GM21381 (cell line): ENCODE results near the gene SMG1.
"Not testable (repeated sequence)": the region's sequence is repeated elsewhere in the genome, so short reads cannot be mapped to it uniquely, and the experiment has no call there.

ENCODE experiments used
- ATAC-seq: cut with Tn5 transposase; IDR thresholded peaks from one replicate; pipeline ENCODE4 v1.9.1; 2021; ENCODE audit warnings: mild to moderate bottlenecking, moderate library complexity; ENCODE audit not compliant: unreplicated experiment

The SMG1 gene

DNA sequence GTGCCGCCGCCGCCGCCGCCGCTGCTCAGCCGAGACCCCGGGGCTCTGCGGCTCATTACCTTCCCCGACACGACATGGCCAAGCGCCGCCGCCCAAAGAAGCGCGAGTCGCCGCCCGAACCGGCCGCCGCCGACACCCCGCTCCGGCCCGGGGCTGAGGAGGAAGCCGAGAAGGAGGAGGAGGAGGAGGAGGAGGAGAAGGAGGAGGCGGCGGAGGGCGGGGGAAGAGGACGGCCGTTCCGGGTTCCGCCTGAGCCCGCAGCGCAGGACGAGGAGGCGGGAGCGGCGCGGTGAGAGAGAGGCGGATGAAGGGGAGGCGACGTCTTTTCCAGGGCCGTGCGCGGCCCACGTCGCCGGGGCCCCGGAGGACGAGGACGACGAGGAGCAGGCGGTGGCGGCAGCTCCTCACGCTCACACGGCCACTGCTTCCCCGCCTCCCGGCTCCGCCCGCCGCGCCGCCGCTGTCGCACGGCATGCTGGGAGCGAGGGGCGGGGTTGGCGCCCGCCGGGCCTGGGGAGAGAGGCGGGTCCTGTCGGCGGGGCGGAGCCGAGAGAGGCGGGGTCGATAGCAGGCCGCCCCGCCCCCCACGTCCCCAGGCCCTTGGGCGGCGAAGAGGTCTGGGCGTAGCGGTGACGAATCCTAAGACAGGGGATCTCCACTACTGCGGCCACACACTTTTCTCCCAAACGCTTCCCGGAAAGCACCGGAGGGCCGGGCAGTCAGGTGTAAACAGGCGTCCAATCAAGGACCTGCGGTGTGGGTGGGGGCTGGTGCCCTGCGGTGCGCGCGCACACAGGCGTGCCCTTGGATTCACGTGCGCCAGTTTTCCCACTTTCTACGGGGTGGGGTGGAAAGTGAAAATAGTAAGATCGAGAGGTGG is at the start of gene SMG1:
TSS of gene SMG1 (minus strand) at position 423 of the 880 bp plus-strand sequence. CDS start at position 56, 367 bp downstream.
- ATAC-seq: peak; percentile 83

DNA sequence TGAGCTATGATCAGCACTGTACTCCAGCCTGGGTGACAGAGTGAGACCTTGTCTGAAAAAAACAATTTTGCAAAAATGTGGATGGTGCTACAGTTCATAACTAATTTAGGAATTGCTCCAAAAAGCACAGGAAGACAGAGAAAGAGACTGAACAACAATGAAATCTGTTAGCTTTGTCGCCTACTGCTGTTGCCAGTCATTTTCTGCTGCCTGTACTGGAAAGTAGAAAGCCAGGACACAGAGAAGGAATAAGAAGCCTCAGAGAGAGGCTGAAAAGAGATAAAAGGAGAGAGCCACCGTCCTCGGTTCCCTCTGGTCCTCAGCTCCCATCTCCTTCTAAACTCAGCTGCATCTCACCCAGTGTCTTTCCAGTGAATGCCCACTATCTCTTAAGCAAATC is 48.9 kb upstream of the SMG1 start:
- no peak for ATAC-seq

DNA sequence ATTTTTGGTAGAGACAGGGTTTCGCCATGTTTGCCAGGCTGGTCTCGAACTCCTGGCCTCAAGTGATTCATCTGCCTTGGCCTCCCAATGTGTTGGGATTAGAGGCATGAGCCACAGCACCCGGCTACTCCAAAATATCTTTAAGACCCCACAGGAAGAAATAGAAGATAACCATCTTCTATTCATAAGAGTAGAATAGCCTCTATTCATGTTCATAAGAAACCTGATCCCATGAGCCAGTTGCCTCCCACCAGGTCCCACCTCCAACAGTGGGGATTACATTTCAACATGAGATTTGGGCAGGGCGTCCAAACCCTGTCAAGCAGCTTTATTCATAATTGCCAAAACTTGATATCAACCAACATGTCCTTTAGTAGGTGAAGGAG is 43.6 kb upstream of the SMG1 start:
- no peak for ATAC-seq

DNA sequence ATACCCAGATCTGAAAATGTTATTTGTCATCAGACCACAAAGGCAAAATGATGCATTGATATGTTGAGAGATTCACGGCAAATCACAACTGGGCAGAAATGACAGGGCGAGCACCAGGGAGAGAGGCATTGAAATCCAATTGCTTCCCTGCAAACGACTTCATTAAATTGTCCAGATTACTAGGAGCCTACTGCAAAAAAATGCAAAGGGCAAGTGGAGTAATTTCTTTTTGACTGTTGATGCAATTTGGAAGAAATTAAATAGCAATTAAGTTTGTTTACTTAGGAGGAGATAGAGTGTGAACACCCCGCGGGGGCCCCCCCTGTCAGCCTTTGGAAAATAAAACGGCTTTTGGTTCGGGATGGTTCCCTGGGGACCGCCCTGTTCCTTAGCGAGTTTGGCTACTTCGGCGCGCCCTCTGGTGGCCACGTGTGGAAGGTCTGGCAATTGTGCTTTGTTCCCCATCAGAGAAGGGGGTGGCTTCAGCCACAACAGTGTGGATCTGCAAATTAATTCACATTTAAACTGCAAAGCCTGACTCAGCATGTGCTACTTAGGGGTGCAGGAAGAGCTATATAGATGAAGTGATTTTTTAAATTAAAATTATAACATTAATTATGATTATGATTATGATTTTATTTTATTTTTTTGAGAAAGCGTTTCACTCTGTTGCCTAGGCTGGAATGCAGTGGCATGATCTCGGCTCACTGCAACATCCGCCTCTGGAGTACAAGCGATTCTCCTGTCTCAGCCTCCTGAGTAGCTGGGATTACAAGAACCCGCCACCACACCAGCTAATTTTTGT is 43.0 kb upstream of the SMG1 start:
- ATAC-seq: no peak

DNA sequence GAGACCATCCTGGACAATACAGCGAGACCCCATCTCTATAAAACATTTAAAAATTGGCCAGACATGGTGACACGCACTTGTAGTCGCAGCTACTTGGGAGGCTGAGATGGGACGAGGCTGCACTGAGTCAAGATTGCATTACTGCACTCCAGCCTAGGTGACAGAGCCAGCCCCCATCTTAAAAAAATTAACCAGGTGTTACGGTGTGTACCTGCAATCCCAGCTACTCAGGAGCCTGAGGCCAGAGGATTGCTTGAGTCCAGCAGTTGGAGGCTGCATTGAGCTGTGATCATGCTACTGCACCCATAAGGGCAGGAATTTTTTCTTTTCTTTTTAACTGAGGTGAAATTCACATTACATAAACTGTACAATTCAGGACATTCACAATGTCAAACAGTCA is 40.6 kb upstream of the SMG1 start:
- no peak for ATAC-seq

DNA sequence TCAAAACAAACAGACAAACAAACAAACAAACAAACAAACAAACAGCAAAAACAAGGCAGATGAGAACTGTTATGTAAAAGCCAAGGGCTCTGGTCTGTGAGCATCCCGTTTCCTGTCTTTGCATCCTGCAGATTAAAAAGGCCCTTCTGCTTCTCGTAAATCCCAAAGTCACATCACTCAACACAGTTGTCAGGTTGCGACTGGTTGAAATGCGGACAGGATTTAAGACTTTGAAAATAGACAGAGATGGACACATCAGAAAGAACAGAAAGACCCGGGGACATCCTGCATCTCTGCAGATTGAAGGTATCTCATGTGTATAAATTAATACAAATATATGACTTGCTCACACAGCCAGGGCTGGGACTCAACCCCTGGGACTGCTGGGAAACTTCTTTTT is 39.3 kb upstream of the SMG1 start:
- ATAC-seq: no peak

DNA sequence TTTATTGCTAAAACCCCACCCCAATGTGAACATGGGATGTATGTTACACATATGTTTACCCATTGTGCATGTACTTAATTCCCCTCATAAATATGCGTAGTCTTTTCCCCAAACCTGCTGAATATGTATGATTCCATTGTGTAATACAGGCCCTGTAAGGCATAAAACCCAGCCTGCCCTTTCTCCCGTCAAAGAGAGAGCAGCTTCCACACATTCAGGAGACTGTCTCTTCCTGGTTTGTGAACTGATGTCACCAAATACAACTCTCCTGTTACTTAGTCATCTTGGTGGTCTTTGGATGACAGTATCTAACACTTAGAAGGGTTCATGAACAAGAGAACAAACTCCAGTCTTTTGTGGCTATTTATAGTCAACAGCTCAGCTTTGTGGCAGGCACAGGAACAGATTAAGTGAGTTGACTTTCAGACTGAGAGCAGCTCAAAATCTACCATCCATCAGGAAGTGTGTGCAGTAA is 32.9 kb upstream of the SMG1 start:
- no peak for ATAC-seq

DNA sequence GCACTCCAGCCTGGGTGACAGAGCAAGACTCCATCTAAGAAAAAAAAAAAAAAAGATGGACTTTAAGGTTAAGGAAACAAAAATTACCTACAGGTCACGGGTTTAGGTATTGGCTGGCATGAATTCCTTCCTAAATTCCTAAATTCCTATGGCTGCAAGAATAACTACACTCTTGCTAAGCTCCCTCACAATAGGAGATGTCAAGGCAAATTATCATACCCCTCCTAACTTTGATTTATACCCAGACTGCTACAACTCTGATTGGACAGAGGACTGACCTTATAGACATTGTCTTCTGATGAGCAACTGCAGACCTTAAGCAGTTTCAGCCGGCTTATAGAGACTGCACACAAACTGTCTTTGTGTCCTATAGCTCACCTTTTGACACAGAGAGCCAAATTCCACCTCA is 32.4 kb upstream of the SMG1 start:
- no peak for ATAC-seq

DNA sequence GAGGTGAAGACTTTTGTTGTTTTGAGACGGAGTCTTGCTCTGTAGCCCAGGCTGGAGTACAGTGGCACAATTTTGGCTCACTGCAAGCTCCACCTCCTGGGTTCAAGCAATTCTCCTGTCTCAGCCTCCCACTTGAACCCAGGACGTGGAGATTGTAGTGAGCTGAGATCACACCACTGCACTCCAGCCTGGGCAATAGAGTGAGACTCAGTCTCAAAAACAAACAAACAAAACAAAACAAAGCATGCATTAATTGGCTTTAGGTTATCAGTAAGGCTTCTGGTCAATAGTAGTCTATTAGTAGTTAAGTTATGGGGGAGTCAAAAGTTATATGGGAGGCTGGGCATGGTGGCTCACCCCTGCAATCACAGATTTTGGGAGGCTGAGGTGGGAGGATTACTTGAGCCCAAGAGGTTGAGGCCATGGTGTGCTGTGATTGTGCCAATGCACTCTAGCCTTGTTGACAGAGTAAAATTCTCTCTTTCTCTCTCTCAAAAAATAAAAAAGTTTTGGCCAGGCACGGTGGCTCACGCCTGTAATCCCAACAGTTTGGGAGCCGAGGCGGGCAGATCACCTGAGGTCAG is 30.5 kb upstream of the SMG1 start:
- not testable (repeated sequence) for ATAC-seq

DNA sequence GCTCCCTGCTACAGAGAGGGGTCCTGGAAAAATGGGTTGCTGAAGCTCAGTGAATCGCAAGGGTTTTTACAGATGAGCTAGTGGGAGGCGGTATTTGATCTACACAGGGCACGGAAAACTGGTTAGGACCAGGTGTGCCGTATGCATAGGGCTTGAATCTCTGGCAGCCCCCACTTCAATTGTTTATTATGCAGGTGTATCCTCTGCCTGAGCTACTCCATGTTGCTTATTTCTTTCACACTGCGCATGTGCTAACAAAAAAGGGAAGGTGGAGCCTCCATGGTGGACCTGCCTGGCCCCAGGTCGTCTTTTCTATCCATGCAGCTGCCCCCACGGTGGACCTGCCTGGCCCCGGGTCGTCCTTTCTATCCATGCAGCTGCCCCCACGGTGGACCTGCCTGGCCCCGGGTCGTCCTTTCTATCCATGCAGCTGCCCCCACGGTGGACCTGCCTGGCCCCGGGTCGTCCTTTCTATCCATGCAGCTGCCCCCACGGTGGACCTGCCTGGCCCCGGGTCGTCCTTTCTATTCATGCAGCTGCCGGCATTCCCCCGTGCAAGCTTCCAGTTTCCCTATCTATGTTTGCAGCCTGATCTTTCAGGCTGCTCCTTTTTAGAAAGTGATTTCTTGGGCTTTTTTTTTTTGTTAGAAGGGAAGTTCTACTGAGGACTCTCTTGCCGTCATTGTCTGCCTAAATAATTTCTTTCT is 29.8 kb upstream of the SMG1 start:
- not testable (repeated sequence) for ATAC-seq

DNA sequence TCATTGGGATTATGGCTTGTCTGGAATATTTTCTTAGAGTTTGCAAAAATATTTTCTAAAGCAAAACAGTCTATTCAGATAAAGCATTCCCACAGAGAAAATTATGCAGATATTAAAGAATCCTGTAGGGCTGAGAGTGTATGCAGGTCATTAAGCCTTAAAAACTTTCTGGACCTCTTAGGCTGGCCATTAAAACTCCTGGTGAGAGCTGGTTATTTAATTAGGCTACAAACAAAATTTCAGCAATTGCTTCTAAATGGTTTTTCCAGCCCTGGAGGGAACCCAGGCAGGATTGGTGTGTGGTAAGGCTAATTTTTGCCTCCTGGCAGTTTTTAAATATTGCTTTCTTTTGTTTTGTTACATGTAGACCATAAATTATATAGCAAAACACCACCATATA is 27.3 kb upstream of the SMG1 start:
- ATAC-seq: no peak

DNA sequence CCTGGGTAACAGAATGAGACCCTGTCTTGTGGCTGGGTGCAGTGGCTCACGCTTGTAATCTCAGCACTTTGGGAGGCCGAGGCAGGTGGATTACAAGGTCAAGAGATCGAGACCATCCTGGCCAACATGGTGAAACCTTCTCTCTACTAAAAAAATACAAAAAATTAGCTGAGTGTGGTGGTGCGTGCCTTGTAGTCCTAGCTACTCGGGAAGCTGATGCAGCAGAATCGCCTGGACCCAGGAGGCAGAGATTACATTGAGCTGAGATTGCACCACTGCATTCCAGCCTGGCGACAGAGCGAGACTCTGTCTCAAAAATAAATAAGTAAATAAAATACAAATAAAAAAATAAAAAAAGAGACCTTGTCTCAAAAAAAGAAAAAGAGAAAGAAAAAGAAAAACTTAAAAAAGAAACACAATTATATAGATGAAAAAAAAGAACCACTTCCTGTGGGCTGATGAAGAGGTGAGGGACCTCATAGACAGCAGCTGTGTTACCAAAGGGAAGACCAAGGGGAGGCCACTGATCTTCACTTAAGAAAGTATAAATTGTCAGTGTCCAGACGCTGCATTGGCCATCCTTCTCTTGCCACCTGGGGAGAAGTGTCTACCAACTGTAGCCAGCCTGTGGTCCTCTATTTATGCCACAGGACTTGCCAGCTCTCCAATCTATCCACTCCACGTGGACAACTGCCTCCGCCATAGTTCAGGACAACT is 24.4 kb upstream of the SMG1 start:
- no peak for ATAC-seq

DNA sequence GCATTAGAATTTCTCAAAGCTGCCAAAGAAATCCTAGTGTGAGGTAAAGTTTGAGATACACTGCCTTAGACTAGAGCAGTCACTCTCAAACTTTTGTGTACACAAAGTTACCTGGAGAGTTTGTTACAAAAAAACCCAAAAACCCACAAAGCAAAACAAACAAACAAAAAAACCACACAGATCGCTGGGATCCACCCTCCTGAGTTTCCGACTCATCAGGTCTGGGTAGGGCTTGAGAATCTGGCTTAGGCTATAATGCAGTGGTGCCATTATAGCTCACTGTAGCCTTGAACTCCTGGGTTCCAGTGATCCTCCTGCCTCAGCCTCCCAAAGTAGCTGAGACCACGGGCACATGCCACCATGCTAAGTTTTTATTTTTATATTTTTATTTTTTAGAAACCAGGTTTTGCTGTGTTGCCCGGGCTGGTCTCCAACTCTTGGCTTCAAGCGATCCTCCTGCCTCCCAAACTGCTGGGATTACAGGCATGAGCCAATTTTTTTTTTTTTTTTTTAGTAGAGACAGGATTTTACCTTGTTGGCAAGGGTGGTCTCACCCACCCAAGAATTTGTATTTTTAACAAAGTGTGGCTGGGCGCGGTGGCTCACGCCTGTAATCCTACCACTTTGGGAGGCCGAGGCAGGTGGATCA is 22.3 kb upstream of the SMG1 start:
- ATAC-seq: no peak

DNA sequence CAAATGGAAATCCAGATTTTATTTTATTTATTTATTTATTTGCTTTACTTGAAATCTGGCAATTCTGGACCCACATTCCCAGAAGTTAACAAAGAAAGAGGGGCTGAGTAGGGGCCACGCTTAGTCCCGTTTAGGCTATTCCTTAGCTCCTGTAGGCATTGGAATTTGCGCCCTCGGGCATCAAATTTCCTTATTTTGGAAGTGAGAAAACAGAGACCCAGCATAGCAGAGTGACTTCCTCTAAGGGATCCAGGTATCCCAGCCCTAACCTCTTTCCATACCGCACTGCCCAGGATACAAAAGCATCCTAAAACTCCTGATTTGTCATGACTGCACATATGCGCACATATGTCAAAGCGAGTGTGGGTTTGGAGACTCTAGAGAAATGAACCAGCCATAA is 19.0 kb upstream of the SMG1 start:
- ATAC-seq: no peak

DNA sequence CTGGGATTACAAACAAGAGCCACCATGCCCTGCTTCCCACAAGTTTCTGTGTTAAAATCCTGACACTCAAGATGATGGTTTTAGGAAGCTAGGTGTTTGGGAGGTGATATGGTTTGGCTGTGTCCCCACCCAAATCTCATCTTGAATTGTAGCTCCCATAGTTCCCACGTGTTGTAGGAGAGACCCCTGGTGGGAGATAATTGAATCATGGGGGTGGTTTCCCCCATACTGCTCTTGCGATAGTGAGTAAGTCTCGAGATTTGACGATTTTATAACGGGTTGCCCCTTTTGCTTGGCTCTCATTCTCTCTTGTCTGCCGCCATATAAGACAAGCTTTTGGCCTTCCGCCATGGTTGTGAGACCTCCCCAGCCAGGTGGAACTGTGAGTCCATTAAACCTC is 17.2 kb upstream of the SMG1 start:
- no peak for ATAC-seq

DNA sequence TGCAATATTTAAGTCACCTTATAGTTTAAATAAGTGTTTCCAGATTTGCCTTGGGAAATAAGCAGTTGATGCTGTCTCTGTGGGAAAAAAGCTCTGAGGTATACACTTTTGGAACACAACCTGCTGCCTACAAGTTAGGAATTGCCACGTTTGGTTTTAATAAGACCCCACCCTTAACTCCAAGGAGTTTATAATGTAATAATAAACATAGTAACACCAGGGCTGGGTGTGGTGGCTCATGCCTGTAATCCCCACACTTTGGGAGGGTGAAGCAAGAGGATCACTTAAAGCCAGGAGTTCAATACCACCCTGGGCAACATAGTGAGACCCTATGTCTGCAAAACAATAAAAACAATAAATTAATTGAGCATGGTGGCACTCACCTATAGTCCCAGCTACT is 15.9 kb upstream of the SMG1 start:
- no peak for ATAC-seq

DNA sequence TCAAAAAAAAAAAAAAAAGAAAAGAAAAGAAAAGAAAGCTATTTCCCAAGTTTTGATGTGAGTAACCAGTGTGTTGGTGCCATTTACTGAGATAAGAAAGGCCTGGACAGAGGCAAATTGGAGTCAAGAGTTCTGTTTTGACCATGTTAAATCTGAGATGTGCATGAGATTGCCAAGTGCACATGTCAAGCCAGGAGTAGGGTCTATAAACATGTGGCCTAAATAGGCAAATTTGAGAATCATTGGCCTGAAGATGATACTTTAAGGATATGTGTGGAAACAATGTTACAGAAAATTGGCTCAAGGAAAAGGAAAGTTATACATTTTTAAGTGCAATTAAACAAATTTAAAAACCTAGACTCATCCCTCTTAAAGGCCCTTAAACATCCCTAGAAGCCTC is 15.3 kb upstream of the SMG1 start:
- ATAC-seq: no peak

DNA sequence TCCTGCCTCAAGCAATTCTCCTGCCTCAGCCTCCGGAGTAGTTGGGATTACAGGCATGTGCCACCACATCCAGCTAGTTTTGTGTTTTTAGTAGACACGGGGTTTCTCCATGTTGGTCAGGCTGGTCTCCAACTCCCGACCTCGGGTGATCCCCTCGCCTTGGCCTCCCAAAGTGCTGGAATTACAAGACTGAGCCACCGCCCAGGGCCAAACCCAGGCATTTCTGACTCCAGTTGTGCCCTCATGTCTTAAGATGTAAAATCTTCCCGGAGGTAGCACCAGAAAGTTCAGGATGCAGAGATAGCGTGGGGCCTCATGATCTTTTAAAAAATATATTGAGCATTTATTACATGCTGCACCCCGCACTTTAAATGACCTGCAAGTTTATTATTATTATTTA is 12.8 kb upstream of the SMG1 start:
- ATAC-seq: no peak

DNA sequence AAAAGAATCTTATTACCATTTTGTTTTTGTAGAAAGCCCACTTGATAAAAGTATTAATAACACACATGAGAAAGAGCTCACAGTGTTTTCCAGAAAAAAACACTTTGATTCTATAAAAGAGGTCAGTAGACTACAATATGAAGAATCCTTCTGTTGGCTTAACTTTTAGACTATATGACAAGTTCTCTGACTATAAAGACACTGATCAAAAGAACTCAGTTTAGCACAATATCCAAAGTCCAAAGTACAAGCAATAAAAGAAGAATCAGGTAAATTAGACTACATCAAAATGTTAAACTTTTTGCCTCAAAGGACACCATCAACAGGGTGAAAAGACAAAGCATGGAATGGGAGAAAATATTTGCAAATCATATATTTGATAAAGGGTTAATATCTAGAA is 11.2 kb upstream of the SMG1 start:
- no peak for ATAC-seq
